GM21447 (cell line): ENCODE results near the gene UXS1.

Experiments used
- ATAC-seq: cut with Tn5 transposase; IDR thresholded peaks from one replicate; pipeline ENCODE4 v1.9.1; 2021; ENCODE audit not compliant: unreplicated experiment

The UXS1 gene

GRCh38 chr2:106113361-106113966, 80.6 kb downstream of the UXS1 start:
- ATAC-seq = no peak

DNA sequence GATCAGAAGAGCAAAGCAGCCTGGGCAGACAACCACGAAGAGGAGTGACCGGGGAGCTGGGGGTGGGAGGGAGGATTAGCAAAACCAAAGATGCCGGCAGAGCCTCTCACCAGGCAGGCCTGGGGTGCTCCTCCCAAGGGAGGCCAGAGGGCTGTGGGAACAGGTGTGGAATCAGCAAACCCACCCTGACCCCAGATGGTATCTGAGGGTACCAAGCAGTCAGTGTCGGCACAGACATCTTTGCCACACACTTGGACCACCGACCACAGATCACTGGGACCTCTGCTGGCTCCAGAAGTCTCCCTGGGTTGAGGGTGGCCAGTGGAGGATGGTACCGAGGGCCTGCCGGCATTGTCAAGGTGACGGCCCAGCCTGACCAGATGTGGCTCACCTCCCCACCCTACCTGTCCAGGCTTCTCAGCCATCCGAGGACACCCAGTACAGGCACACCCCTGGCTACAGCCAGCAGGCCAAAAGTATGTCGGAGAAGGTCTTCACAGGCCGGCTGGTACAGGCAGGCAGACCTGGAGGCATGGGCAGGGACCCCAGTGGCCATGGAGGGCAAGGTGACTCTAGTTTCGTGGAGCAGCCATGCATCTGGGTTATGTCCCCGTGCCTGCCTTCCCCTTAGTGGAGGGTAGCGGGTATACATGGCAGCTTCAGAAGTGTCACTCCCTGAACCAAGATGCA, 82.1 kb downstream of the UXS1 start:
- no peak for ATAC-seq

DNA sequence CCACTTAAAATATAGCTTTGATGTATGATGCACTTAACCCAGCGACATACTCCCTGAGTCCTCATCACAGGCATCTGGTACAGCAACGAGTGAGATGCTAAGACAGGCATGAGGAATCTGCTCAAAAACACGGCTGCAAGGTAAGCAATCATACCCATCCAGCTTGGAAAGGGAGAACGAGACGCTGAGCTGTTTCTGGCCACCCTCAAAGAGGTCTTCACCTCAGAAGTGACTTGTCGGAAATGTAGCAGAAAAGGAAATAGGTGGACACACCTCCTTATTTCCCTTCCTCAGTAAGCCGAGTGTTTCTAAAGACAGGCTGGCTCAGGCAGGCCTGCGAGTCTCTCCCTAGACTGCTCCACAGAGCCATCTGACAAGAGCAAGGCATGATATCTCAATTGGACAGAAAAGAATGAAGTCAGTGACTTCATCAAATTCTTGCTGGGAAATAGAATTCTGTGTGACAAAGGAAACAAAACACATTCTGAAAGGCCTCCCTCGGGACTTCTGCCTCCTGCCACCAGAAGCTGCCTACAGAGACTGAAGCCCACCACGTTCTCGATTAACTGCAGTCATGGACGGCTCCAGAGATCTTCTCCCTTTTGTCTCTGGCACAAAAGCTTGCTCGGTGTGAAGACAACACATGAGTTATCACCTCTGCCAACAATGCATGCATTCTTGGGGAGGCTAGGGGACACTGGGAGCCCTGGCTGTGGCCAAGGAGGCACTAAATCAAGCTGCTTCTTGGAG, 84.3 kb downstream of the UXS1 start:
- ATAC-seq = no peak

- no peak for ATAC-seq
Measured at GRCh38 chr2:106108791-106109190, 85.3 kb downstream of the UXS1 start.

- no peak for ATAC-seq
Measured at GRCh38 chr2:106108351-106108750, 85.8 kb downstream of the UXS1 start.

DNA sequence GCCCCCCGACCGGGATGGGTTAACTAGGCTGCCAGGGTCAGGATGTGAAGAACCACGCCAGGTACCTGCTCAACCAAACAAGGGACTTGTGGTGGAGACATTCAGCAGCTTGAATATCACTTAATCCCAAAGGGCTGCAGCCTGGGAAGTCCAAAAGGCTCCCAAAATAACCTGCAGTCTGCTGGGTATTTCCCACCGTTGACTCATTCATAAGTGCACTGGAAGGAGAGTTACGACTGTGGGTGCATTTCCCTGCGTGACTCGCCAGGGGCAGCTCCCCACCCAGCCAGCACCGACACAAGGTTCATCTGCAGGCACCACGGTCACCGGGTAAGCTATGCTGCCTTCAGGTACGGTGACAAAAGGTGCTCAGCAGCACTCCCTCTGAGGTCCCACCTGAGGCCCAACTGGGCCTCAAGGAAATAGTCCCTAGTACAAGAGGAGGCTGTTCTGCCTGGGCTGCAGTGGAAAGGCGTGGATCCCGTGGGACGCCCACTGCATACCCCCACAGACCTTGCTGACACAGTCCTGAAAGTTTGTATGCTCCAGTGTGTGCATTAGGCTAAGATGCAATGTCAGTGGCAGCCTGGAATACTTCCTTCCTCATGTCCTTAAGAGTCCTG, 86.5 kb downstream of the UXS1 start:
- peak; percentile 64 for ATAC-seq

GRCh38 chr2:106106622-106107508, 87.2 kb downstream of the UXS1 start:
- no peak for ATAC-seq

DNA sequence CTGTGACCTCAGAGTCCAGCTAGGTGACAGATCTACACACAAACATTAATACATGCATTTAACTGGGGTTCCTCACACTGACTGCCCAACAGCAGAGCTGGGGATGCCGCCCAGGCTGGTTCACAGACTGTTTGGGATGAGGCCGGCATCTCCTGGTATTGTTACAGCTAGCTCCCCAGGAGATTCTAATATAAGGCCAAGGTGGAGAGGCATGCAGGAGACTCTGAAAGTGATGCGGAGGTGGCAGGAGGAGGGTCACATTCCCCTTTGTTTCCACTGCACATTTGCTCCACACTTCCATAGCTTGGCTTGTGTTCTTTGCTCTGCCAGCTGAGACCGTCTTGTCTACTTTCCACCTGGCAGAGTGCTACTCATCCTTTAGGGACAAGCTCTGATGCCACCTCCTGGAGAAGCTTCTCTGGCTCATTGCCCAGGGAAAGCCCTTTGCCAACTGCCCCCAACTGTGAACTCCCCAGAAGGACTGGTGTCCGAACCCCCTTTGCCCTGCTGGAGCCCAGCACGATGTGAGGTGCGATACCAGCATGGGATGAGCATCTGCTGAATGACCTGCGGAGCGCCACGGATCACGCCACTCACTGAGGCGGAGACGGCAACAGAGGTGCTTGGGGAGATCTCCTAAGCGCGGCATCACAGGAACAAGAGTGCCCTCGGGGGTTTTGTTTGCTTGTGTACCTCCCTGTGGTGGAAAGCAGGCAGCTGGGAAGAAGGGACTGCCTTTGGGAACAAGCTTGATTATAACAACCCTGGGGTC, 88.8 kb downstream of the UXS1 start:
- no peak for ATAC-seq

DNA sequence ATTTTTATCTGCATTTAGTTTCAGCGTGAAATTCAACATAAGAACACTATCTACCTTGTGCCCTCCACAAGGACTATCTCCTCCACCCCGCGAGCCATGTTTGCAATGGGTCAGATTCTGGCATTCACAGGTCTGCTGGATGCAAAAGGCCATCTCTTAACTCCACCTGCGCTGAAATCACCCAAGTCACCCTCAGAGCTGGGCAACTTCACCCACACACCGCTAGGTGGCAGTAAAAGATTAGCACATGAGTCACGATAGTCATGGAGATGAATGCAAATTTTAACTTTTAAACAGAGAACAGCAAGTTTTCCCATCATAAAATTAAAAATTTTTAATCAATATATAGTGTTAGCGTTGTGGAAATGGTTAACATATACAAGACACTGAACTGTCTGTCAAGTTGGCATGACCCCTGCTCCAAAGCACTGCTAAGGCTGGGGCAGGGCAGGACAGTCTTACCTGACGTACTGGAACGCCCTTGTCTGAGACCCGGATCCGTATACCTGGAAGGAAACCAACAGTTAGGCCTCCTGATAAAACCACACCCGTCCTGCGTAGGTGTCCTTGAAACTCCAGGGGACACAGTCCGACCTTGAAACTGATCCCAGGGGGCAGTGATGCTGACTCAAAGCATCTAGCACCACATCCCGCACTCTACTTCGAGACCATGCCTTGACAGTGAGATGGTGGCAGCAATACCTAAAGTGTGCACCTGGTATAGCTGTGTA, 89.6 kb downstream of the UXS1 start:
- peak; percentile 45 for ATAC-seq

DNA sequence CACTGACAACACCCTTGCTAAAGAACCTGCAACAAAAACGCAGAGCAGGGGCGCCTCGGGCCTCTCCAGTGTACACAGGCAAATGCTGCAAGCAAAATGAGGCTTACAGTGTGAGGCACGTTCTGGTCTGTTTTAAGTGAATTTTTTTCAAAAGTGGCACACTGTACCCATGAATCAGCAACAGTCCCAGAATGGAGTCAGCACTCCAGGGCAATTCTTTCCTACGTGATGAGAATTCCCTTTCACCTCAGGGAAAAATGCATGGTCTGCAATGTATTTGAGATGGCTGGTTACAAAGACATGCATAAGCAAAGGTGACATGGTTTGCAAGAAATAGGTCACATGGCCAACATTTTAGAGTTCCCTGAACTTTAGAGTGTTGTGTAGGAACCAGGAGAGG, 94.4 kb downstream of the UXS1 start:
- ATAC-seq = no peak

- ATAC-seq = no peak
Measured at GRCh38 chr2:106098664-106099063, 95.4 kb downstream of the UXS1 start.

GRCh38 chr2:106098081-106098480, 96.0 kb downstream of the UXS1 start:
- ATAC-seq = no peak

- no peak for ATAC-seq
Measured at GRCh38 chr2:106097038-106098000, 96.8 kb downstream of the UXS1 start.

DNA sequence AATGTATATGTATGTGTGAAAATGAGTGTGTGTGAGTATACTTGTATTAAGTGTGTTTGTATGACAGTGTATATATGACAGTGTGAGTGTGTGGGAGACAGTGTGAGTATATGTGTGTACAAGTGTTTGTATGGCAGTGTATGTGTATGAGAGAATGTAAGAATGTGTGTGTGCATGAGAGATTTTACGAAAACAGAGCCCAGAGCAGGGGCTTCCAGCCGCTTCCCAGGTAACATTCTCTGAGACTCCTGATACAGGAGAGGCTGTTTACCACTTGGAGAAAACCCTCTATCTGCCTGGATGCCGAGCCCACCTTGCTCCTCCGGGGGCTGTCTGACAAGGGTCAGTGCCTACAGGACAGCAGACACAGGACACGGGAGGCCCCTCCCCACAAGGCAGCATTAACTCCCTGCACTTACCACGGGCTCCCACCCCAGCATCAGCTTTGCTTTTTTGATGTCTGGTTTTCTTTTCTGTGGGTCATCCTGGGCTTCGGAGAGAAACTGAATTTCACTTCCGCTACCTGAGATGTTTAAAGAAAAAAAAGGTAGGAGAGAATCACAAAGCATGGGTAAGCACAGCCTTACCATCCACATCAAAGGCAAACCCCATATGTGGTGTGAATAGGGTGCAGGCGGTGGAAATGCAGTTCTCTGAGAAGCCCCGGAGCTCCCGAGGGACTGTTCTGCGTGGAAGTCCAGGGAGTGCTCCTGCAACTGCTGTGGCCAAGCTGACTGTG, 97.6 kb downstream of the UXS1 start:
- ATAC-seq = no peak

DNA sequence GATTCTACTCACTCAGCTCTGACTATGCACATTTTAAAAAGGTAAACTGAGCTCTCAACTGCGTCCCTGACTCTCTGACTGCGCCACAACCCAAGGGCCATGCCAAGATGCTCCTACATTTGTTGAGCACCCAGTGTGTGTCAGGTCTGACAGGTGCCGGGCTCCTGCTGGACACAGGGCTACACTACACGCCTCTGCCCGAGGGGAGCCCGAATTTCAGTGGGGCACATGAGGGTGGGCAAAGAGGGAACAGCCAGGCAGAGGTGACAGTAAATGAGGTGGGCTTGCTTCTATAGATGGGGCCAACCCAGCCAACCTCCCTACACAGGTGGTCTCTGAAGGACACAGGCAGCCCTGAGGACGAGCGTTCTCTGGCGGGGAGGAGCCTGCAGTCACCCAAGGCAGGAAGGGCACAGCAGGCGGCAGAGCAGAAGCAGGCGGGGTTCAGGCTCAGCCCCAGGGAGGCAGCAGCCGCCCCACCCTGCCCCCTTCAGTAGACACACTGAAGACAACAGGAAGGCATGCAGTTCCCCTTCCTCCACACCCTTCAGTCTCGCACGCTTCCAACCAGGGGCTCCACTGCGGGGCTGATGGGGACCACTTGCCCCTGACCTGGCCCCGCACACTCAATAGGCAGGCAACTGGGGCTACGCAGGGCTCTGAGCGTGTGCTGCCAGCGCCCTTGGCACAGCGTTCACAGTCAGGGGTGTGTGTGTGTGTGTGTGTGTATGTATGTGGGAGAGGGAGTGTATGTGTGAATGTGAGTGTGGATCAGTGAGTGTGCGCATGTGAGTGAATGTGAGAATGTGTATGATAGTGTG, 98.4 kb downstream of the UXS1 start:
- no peak for ATAC-seq

DNA sequence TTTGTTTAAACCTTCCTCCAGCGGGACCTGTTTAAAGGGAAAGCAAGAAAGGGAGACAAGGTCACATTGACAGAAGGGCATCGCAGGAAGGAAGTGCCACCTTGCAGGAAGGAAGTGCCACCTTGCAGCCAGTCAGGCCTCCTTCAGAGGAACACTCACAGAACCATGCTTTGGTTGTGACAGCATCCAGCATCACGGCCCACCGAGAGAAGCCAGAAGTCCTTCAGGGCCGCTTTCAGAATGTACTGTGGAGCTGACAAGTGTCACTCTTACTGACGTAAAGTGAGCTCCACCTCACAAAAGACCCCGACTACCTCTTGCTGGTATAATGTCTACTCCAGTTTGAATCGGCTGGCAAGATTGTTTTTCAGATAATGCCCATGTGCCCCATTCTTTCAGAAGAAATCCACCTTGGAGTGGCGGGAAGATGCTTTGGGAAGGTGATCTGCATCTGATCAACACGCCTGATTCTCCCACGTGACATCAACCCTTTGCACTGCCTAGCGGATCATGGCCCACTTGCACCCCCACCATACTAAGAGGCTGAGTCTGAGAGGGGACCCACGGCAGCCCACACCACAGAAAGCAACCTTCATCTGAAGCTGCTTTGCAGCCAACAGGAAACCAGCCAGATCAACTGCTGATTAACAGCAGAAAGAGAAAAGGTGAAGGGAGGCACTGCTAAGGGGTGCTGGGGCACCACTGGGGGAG, 99.8 kb downstream of the UXS1 start:
- no peak for ATAC-seq
